Measurements from ENCODE around the gene TSHZ2.

DNA sequence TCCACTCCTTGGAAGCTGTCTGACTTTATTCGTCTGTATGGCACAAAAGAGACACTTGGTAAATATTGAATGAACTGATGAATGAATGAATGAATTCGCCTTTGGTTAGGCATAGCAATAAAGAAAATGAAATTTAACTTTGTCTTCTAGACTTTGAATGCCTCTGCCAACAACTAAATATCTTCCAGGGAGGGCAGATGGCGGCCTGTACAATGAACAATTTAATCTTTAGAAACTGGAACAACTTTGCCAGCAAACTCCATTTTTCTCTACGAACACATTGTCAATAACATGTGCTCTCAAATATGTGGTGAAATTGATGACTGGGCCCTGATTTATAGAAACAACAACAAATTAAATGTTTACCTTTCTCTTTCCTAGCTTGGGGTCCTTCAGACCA, 480.9 kb downstream of the TSHZ2 start:
- no peak for TF ChIP-seq ZNF124 (CRISPR knock-in tag; IDR thresholded peaks at IDR 0.05)
- TF ChIP-seq POLR2H (tag; IDR thresholded peaks at IDR 0.05; ENCODE audit: low read depth): no peak
- TF ChIP-seq, protein P1, sequence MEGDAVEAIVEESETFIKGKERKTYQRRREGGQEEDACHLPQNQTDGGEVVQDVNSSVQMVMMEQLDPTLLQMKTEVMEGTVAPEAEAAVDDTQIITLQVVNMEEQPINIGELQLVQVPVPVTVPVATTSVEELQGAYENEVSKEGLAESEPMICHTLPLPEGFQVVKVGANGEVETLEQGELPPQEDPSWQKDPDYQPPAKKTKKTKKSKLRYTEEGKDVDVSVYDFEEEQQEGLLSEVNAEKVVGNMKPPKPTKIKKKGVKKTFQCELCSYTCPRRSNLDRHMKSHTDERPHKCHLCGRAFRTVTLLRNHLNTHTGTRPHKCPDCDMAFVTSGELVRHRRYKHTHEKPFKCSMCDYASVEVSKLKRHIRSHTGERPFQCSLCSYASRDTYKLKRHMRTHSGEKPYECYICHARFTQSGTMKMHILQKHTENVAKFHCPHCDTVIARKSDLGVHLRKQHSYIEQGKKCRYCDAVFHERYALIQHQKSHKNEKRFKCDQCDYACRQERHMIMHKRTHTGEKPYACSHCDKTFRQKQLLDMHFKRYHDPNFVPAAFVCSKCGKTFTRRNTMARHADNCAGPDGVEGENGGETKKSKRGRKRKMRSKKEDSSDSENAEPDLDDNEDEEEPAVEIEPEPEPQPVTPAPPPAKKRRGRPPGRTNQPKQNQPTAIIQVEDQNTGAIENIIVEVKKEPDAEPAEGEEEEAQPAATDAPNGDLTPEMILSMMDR (IDR thresholded peaks at IDR 0.05 in 2 of 3, conservative IDR thresholded peaks at IDR 0.05 in 1 of 3; ENCODE audit: insufficient read depth in 2 of 3, low read depth in 1 of 3, low read length in 3 of 3): no peak
- TF ChIP-seq POLR2AphosphoS5 (IDR thresholded peaks at IDR 0.05; ENCODE audit: control insufficient read depth, insufficient read depth, low read depth, low read length): no peak
- no peak for TF ChIP-seq TBP (optimal IDR thresholded peaks at IDR 0.05; ENCODE audit: low read depth, low read length)
- TF ChIP-seq, protein P2, sequence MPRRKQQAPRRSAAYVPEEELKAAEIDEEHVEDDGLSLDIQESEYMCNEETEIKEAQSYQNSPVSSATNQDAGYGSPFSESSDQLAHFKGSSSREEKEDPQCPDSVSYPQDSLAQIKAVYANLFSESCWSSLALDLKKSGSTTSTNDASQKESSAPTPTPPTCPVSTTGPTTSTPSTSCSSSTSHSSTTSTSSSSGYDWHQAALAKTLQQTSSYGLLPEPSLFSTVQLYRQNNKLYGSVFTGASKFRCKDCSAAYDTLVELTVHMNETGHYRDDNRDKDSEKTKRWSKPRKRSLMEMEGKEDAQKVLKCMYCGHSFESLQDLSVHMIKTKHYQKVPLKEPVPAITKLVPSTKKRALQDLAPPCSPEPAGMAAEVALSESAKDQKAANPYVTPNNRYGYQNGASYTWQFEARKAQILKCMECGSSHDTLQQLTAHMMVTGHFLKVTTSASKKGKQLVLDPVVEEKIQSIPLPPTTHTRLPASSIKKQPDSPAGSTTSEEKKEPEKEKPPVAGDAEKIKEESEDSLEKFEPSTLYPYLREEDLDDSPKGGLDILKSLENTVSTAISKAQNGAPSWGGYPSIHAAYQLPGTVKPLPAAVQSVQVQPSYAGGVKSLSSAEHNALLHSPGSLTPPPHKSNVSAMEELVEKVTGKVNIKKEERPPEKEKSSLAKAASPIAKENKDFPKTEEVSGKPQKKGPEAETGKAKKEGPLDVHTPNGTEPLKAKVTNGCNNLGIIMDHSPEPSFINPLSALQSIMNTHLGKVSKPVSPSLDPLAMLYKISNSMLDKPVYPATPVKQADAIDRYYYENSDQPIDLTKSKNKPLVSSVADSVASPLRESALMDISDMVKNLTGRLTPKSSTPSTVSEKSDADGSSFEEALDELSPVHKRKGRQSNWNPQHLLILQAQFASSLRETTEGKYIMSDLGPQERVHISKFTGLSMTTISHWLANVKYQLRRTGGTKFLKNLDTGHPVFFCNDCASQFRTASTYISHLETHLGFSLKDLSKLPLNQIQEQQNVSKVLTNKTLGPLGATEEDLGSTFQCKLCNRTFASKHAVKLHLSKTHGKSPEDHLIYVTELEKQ (CRISPR knock-in tag; IDR thresholded peaks at IDR 0.05): no peak
- no peak for TF ChIP-seq IFI16 (CRISPR knock-in tag; IDR thresholded peaks at IDR 0.05)
- no peak for TF ChIP-seq FIP1L1 (IDR thresholded peaks at IDR 0.05; ENCODE audit: low read depth, low read length, poor library complexity, severe bottlenecking)
- TF ChIP-seq, protein P3, sequence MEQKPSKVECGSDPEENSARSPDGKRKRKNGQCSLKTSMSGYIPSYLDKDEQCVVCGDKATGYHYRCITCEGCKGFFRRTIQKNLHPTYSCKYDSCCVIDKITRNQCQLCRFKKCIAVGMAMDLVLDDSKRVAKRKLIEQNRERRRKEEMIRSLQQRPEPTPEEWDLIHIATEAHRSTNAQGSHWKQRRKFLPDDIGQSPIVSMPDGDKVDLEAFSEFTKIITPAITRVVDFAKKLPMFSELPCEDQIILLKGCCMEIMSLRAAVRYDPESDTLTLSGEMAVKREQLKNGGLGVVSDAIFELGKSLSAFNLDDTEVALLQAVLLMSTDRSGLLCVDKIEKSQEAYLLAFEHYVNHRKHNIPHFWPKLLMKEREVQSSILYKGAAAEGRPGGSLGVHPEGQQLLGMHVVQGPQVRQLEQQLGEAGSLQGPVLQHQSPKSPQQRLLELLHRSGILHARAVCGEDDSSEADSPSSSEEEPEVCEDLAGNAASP (IDR thresholded peaks at IDR 0.05): no peak
- no peak for TF ChIP-seq PHF21A (IDR thresholded peaks at IDR 0.05; ENCODE audit: borderline replicate concordance, low read depth)
- TF ChIP-seq, protein P4, sequence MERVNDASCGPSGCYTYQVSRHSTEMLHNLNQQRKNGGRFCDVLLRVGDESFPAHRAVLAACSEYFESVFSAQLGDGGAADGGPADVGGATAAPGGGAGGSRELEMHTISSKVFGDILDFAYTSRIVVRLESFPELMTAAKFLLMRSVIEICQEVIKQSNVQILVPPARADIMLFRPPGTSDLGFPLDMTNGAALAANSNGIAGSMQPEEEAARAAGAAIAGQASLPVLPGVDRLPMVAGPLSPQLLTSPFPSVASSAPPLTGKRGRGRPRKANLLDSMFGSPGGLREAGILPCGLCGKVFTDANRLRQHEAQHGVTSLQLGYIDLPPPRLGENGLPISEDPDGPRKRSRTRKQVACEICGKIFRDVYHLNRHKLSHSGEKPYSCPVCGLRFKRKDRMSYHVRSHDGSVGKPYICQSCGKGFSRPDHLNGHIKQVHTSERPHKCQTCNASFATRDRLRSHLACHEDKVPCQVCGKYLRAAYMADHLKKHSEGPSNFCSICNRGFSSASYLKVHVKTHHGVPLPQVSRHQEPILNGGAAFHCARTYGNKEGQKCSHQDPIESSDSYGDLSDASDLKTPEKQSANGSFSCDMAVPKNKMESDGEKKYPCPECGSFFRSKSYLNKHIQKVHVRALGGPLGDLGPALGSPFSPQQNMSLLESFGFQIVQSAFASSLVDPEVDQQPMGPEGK (CRISPR knock-in tag; IDR thresholded peaks at IDR 0.05; ENCODE audit: borderline replicate concordance): no peak
